Glutamatergic neuron (in vitro differentiated cells): ENCODE results near the gene FMN1. TPM values are rescaled to one million over a fixed set of nuclear protein-coding genes. Genes with fewer than 3 reads are reported as not detected.
"Not testable (repeated sequence)": the region's sequence is repeated elsewhere in the genome, so short reads cannot be mapped to it uniquely, and the experiment has no call there.

Experiments
- DNase-seq: peaks from one replicate; pipeline ENCODE4 v3.0.0; 2022
- H3K27ac Mint-ChIP-seq: one replicate; pipeline ENCODE4 v1.8.0; 2020; ENCODE audit warnings: mild to moderate bottlenecking, mixed read lengths, inconsistent platforms; ENCODE audit not compliant: unreplicated experiment
- H3K27me3 Mint-ChIP-seq: one replicate; pipeline ENCODE4 v1.8.0; 2020; ENCODE audit warnings: mild to moderate bottlenecking, moderate library complexity, mixed read lengths, inconsistent platforms; ENCODE audit not compliant: unreplicated experiment
- H3K36me3 Mint-ChIP-seq: one replicate; pipeline ENCODE4 v1.8.0; 2020; ENCODE audit warnings: mild to moderate bottlenecking, mixed read lengths, inconsistent platforms; ENCODE audit not compliant: unreplicated experiment
- H3K4me1 Mint-ChIP-seq: one replicate; pipeline ENCODE4 v1.8.0; 2020; ENCODE audit warnings: mild to moderate bottlenecking, low read depth, mixed read lengths, inconsistent platforms; ENCODE audit not compliant: unreplicated experiment
- H3K4me3 Mint-ChIP-seq: one replicate; pipeline ENCODE4 v1.8.0; 2020; ENCODE audit warnings: mild to moderate bottlenecking, mixed read lengths, inconsistent platforms; ENCODE audit not compliant: unreplicated experiment
- H3K9me3 Mint-ChIP-seq: one replicate; pipeline ENCODE4 v1.8.0; 2020; ENCODE audit warnings: mild to moderate bottlenecking, moderate library complexity, mixed read lengths, inconsistent platforms; ENCODE audit not compliant: unreplicated experiment
- CTCF ChIP-seq: fragments of 200-600 bp; sonication (generic); IDR thresholded peaks from one replicate; pipeline ENCODE4 v1.5.0; 2021; ENCODE audit not compliant: partially characterized antibody, unreplicated experiment
- total RNA-seq: library from RNA; stranded (reverse); fragmentation: NEBNext Ultra II Directional; extraction: Animal tissue kit (Norgen Biotek cat#: 25700); gene quantifications from one replicate; pipeline ENCODE4 v1.2.1, GENCODE V29; 2021; ENCODE audit not compliant: unreplicated experiment

Gene FMN1
- total RNA-seq, 1 donor from 2014 or later, result 1.1 TPM

- no peak for DNase-seq
- H3K27ac Mint-ChIP-seq, result no peak overlapping the region
These were observed 241.5 kb downstream of the FMN1 start for GRCh38 chr15:32952901-32953532.

GRCh38 chr15:32951736-32952464, 242.6 kb downstream of the FMN1 start:
- Mint-ChIP-seq H3K9me3 (no peaks in the 10 kb centered on the region), H3K27me3 (no peaks in the 10 kb centered on the region), H3K36me3 (no peaks in the 10 kb centered on the region), H3K4me3 (no peak overlapping the region), H3K4me1 (no peaks in the 10 kb centered on the region), H3K27ac (no peak overlapping the region)
- no peak for DNase-seq
- TF ChIP-seq CTCF, result no peak

More at GRCh38 chr15:32952901-32953532, 241.5 kb downstream of the FMN1 start:
- H3K4me3 Mint-ChIP-seq, result no peak overlapping the region
- no peaks in the 10 kb centered on the region for H3K36me3 Mint-ChIP-seq
- no peaks in the 10 kb centered on the region for H3K9me3 Mint-ChIP-seq
- H3K27me3 Mint-ChIP-seq, result no peaks in the 10 kb centered on the region
- no peaks in the 10 kb centered on the region for H3K4me1 Mint-ChIP-seq
- no peak for TF ChIP-seq CTCF

- H3K4me3 Mint-ChIP-seq, H3K9me3 Mint-ChIP-seq, H3K27me3 Mint-ChIP-seq, DNase-seq, H3K27ac Mint-ChIP-seq, H3K36me3 Mint-ChIP-seq, H3K4me1 Mint-ChIP-seq: not testable (repeated sequence)
These were observed 244.5 kb downstream of the FMN1 start for GRCh38 chr15:32950051-32950450.

GRCh38 chr15:32946210-32946609, 248.3 kb downstream of the FMN1 start:
- H3K9me3 Mint-ChIP-seq, result no peaks in the 10 kb centered on the region
- no peaks in the 10 kb centered on the region for H3K4me1 Mint-ChIP-seq
- TF ChIP-seq CTCF, result no peak
- no peaks in the 10 kb centered on the region for H3K27me3 Mint-ChIP-seq
- no peaks in the 10 kb centered on the region for H3K36me3 Mint-ChIP-seq
- no peak for DNase-seq
- H3K27ac Mint-ChIP-seq, result no peak overlapping the region
- no peak overlapping the region for H3K4me3 Mint-ChIP-seq

GRCh38 chr15:32944431-32944830, 250.1 kb downstream of the FMN1 start:
- no peaks in the 10 kb centered on the region for H3K27me3 Mint-ChIP-seq
- no peaks in the 10 kb centered on the region for H3K9me3 Mint-ChIP-seq
- no peaks in the 10 kb centered on the region for H3K4me1 Mint-ChIP-seq
- H3K36me3 Mint-ChIP-seq, result no peaks in the 10 kb centered on the region
- no peak for TF ChIP-seq CTCF
- no peak for DNase-seq
- H3K4me3 Mint-ChIP-seq, result no peak overlapping the region
- no peak overlapping the region for H3K27ac Mint-ChIP-seq
